Neutrophil (primary cell): ENCODE data around the gene FGD4.

Source experiments
- H3K27ac ChIP-seq: fragments of 200-600 bp; sonication (generic); 2 replicates; pipeline ENCODE4 v1.5.1; 2016; ENCODE audit warnings: mild to moderate bottlenecking, moderate library complexity
- H3K27me3 ChIP-seq: fragments of 200-600 bp; sonication (generic); 2 replicates; pipeline ENCODE4 v1.6.0; 2016; ENCODE audit warnings: mild to moderate bottlenecking
- H3K36me3 ChIP-seq: fragments of 200-600 bp; sonication (generic); 2 replicates; pipeline ENCODE4 v1.5.1; 2017
- H3K4me1 ChIP-seq, 2 experiments: fragments of 200-600 bp in 1 of 2; sonication (generic) in 1 of 2; 1 replicate in 1 of 2; 2 replicates in 1 of 2; pipeline versions ENCODE4 v1.5.1 to v1.6.1; 2013 to 2016; ENCODE audit warnings: low read depth in 1 of 2, low read length in 1 of 2, mild to moderate bottlenecking in 1 of 2, moderate library complexity in 1 of 2; ENCODE audit not compliant: control insufficient read depth in 1 of 2, insufficient read depth in 1 of 2
- H3K4me3 ChIP-seq, 2 experiments: fragments of 200-600 bp in 1 of 2; sonication (generic) in 1 of 2; 1 replicate in 1 of 2; 2 replicates in 1 of 2; pipeline ENCODE4 v1.5.1; 2013 to 2016; ENCODE audit warnings: low read depth in 1 of 2, low read length in 1 of 2, mild to moderate bottlenecking in 1 of 2, moderate library complexity in 1 of 2
- H3K9me3 ChIP-seq: fragments of 200-600 bp; sonication (generic); 2 replicates; pipeline ENCODE4 v1.5.1; 2016
- CTCF ChIP-seq: fragments of 200-600 bp; sonication (generic); IDR thresholded peaks from 2 replicates; pipeline ENCODE4 v1.5.1; 2016; ENCODE audit warnings: antibody characterized with exemption

FGD4 gene

DNA sequence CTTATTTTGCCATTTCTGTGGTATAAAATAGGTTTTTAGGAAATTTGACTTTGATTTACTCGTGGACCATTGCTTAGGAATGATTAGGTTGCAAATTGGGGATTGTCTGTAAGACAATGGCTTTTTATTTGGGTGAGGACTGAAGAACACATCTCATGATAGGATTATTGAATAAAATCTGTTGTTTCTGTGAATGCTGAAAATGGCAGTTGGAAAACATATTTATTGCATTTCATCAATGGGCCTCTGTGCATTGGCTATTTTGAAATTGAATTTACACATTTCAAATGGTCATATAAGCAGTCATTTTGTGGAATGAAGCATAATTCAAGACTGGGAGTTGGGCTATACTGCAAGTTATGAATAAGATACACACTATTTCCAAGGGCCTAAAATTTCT, 46.0 kb downstream of the FGD4 start:
- Histone ChIP-seq H3K27ac (no peak overlapping the region), H3K36me3 (no peaks in the 10 kb centered on the region), H3K9me3 (no peaks in the 10 kb centered on the region), H3K4me1 (no peaks in the 10 kb centered on the region), H3K27me3 (no peaks in the 10 kb centered on the region), H3K4me3 (no peak overlapping the region)
- no peak for TF ChIP-seq CTCF

- Histone ChIP-seq H3K4me3 (no peak overlapping the region), H3K4me1 (no peaks in the 10 kb centered on the region), H3K27me3 (no peaks in the 10 kb centered on the region), H3K27ac (no peak overlapping the region), H3K36me3 (no peaks in the 10 kb centered on the region), H3K9me3 (no peaks in the 10 kb centered on the region)
- no peak for TF ChIP-seq CTCF
These were observed 47.2 kb downstream of the FGD4 start for GRCh38 chr12:32446316-32447119.

DNA sequence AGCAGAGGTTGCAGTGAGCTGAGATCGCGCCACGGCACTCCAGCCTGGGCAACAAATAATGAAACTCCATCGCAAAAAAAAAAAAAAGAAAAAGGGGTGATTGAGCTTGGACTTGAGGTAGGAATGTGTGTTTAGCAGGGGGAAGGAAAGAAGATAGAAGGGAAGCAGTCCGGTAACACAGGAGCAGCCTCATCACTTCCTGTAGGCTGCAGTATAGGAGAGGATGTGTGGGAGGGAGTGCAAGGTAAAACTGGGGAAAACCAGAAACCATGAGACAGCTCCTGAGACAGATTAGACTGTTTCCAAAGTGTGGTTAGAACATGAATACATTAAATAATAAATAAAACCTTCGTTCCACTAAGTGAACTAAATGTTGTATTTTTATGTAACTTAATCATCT, 49.2 kb downstream of the FGD4 start:
- TF ChIP-seq CTCF: no peak
- H3K36me3 ChIP-seq: no peaks in the 10 kb centered on the region
- no peak overlapping the region for H3K4me3 ChIP-seq
- H3K27me3 ChIP-seq: no peaks in the 10 kb centered on the region
- H3K9me3 ChIP-seq: no peaks in the 10 kb centered on the region
- no peaks in the 10 kb centered on the region for H3K4me1 ChIP-seq
- H3K27ac ChIP-seq: no peak overlapping the region

- Histone ChIP-seq H3K36me3 (no peaks in the 10 kb centered on the region), H3K9me3 (no peaks in the 10 kb centered on the region), H3K4me1 (no peaks in the 10 kb centered on the region), H3K4me3 (no peak overlapping the region), H3K27ac (no peak overlapping the region), H3K27me3 (no peaks in the 10 kb centered on the region)
- no peak for TF ChIP-seq CTCF
These were observed 51.0 kb downstream of the FGD4 start for GRCh38 chr12:32450363-32450762.

GRCh38 chr12:32450768-32451167, 51.4 kb downstream of the FGD4 start:
- Histone ChIP-seq H3K4me3 (no peak overlapping the region), H3K27me3 (no peaks in the 10 kb centered on the region), H3K4me1 (peaks cover 2 to 3% of the 10 kb centered on the region in 2 experiments), H3K36me3 (no peaks in the 10 kb centered on the region), H3K9me3 (no peaks in the 10 kb centered on the region), H3K27ac (no peak overlapping the region)
- TF ChIP-seq CTCF: no peak
